Head of caudate nucleus (tissue), 42 donors: ENCODE measurements around the gene BMP15.

Source experiments
- DNase-seq, 42 donors: peaks; one replicate each; pipeline versions ENCODE4 v3.0.0 to v3.0.0-alpha.2; 2020 to 2021; ENCODE audit warnings: mixed read lengths in 7 of 42
- intact Hi-C: fragments of 100-400 bp; cut with DNase I; formaldehyde crosslinking; loops from one replicate; pipeline ENCODE4 v1.15.0; 2022

BMP15 gene

DNA sequence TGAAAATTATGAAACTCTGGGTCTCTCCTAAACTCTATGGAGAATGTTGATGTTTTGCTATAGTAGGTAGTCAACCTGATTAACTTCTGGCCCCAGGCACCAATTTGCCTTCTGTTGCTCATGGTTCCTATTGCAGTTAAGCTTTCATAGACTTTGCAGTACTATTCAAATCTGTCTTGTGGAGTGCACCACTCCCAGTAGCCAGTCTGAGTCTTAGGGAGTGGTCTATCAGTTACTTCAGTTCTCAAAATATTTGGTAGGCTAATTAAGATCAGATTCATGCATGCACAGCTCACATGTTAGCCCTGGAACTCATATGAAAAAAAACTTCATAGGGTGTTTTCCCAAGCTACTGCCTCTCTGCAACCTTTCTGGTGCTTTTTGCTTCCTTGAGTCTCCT, 53.3 kb downstream of the BMP15 start:
- intact Hi-C loops, result no loop called here

More for the DNA sequence above, 53.3 kb downstream of the BMP15 start:
- DNase-seq, result no peak
